ENCODE results near the gene TWF1. TPM values are rescaled to one million over a fixed set of nuclear protein-coding genes. Genes with fewer than 3 reads are reported as not detected.

The TWF1 gene
- total RNA-seq, 1 experiment from 2014 or later: 140 TPM

GRCh38 chr12:43795716-43796280 lies 10.3 kb downstream of the TWF1 start:
- no peak overlapping the region for H3K4me3 Mint-ChIP-seq (ENCODE audit: unreplicated experiment)
- ChIA-PET POLR2A (interaction anchor here (1.2 kb wide), 1 partner anchor 10 kb away, joined by 9 read pairs; the partner anchor contains the start of gene TWF1), CTCF (interaction anchor here (1.0 to 2.1 kb wide), 2 partner anchors 10 to 87 kb away, joined by 3 to 6 read pairs; no protein-coding TSS in a partner anchor)
- no TSS peak for BruUV-seq (replicated peaks)
- H3K36me3 Mint-ChIP-seq (ENCODE audit: insufficient read depth, unreplicated experiment): peaks cover 54% of the 10 kb centered on the region
- peak; percentile 46 to 72 for DNase-seq
- Histone ChIP-seq H3K36me3 (ENCODE audit: control insufficient read depth, insufficient read depth, low read length) (no peaks in the 10 kb centered on the region), H3K4me1 (peaks cover 19% of the 10 kb centered on the region), H3K27me3 (replicated peaks; ENCODE audit: control insufficient read depth, insufficient read depth, low read length) (no peaks in the 10 kb centered on the region), H3K4me3 (ENCODE audit: low read depth, low read length) (no peak overlapping the region), H3K9me3 (no peaks in the 10 kb centered on the region)
- no peaks in the 10 kb centered on the region for H3K27me3 Mint-ChIP-seq (ENCODE audit: insufficient read depth, unreplicated experiment)
- H3K9me3 Mint-ChIP-seq (ENCODE audit: unreplicated experiment): peaks cover 11% of the 10 kb centered on the region
- TF ChIP-seq CTCF (IDR thresholded peaks at IDR 0.05; ENCODE audit: insufficient read depth in 1 of 2, low read depth in 1 of 2, low read length in 1 of 2, severe bottlenecking in 1 of 2, unreplicated experiment in 1 of 2): no peak
- H3K27ac Mint-ChIP-seq (ENCODE audit: unreplicated experiment): peak overlapping the region; percentile 70
- intact Hi-C loops (cut with micrococcal nuclease; ENCODE audit: unreplicated experiment): loop anchor here (1.0 to 2.0 kb wide), 3 partner anchors 10 to 53 kb away; partner anchors contain the start of genes IRAK4 and PUS7L
- peaks cover 26% of the 10 kb centered on the region for H3K4me1 Mint-ChIP-seq (ENCODE audit: low read depth, unreplicated experiment)

- intact Hi-C loops (cut with micrococcal nuclease; ENCODE audit: unreplicated experiment): no loop called here
- H3K4me3 Mint-ChIP-seq (ENCODE audit: unreplicated experiment): no peak overlapping the region
- H3K9me3 Mint-ChIP-seq (ENCODE audit: unreplicated experiment): peaks cover 11% of the 10 kb centered on the region
- ChIA-PET POLR2A (no interaction called here), CTCF (no interaction called here)
- H3K36me3 Mint-ChIP-seq (ENCODE audit: insufficient read depth, unreplicated experiment): peaks cover 22% of the 10 kb centered on the region
- H3K27me3 Mint-ChIP-seq (ENCODE audit: insufficient read depth, unreplicated experiment): no peaks in the 10 kb centered on the region
- Histone ChIP-seq H3K36me3 (ENCODE audit: control insufficient read depth, insufficient read depth, low read length) (no peaks in the 10 kb centered on the region), H3K4me1 (no peaks in the 10 kb centered on the region), H3K9me3 (no peaks in the 10 kb centered on the region), H3K4me3 (ENCODE audit: low read depth, low read length) (no peak overlapping the region), H3K27me3 (replicated peaks; ENCODE audit: control insufficient read depth, insufficient read depth, low read length) (no peaks in the 10 kb centered on the region)
- H3K4me1 Mint-ChIP-seq (ENCODE audit: low read depth, unreplicated experiment): peaks cover 7% of the 10 kb centered on the region
- no peak overlapping the region for H3K27ac Mint-ChIP-seq (ENCODE audit: unreplicated experiment)
- DNase-seq: no peak
- TF ChIP-seq CTCF (IDR thresholded peaks at IDR 0.05; ENCODE audit: insufficient read depth in 1 of 2, low read depth in 1 of 2, low read length in 1 of 2, severe bottlenecking in 1 of 2, unreplicated experiment in 1 of 2): no peak
- no TSS peak for BruUV-seq (replicated peaks)
Observed at GRCh38 chr12:43789941-43790340, 16.2 kb downstream of the TWF1 start.

GRCh38 chr12:43786899-43787693 lies 19.0 kb downstream of the TWF1 start:
- Histone ChIP-seq H3K9me3 (no peaks in the 10 kb centered on the region), H3K4me1 (no peaks in the 10 kb centered on the region), H3K36me3 (ENCODE audit: control insufficient read depth, insufficient read depth, low read length) (no peaks in the 10 kb centered on the region), H3K4me3 (ENCODE audit: low read depth, low read length) (no peak overlapping the region), H3K27me3 (replicated peaks; ENCODE audit: control insufficient read depth, insufficient read depth, low read length) (no peaks in the 10 kb centered on the region)
- H3K4me3 Mint-ChIP-seq (ENCODE audit: unreplicated experiment): no peak overlapping the region
- ChIA-PET CTCF (no interaction called here), POLR2A (no interaction called here)
- H3K9me3 Mint-ChIP-seq (ENCODE audit: unreplicated experiment): peaks cover 7% of the 10 kb centered on the region
- BruUV-seq (replicated peaks): TSS peak; percentile 33
- no peak for TF ChIP-seq CTCF (IDR thresholded peaks at IDR 0.05; ENCODE audit: insufficient read depth in 1 of 2, low read depth in 1 of 2, low read length in 1 of 2, severe bottlenecking in 1 of 2, unreplicated experiment in 1 of 2)
- no peak for DNase-seq
- intact Hi-C loops (cut with micrococcal nuclease; ENCODE audit: unreplicated experiment): no loop called here
- H3K36me3 Mint-ChIP-seq (ENCODE audit: insufficient read depth, unreplicated experiment): peaks cover 12% of the 10 kb centered on the region
- H3K27me3 Mint-ChIP-seq (ENCODE audit: insufficient read depth, unreplicated experiment): no peaks in the 10 kb centered on the region
- peaks cover 5% of the 10 kb centered on the region for H3K4me1 Mint-ChIP-seq (ENCODE audit: low read depth, unreplicated experiment)
- H3K27ac Mint-ChIP-seq (ENCODE audit: unreplicated experiment): no peak overlapping the region

Data from Caco-2 (cell line).